Stimulated activated CD8-positive, alpha-beta memory T cell treated with anti-CD3 and anti-CD28 coated beads, Interleukin-4, amount 100 ng/mL, for 24 hours (primary cell): ENCODE results near the gene PIGU.
"Not testable (repeated sequence)": the region's sequence is repeated elsewhere in the genome, so short reads cannot be mapped to it uniquely, and the experiment has no call there.

Source experiments
- DNase-seq: peaks from one replicate; pipeline ENCODE4 v3.0.0-alpha.2; 2020; ENCODE audit warnings: low read depth

The PIGU gene

DNA sequence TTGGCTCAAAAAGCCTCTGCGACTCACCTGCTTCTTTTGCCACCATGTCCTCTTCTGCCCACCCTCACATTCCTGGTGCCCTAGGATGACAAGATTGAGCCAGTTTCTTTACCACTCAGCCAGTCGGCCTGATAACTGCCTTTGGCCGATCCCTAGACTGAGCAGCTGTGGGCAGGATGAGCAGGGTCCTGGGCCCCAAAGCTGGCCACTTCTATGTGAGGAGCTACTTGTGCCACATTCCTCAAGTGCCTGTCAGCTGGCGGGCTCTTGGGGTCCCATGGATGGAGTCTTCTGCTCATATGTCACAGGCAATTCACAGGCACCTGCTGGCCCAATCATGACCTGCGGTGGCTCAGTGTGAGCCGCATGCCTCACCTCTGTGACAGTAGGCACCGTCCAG lies 144.1 kb downstream of the PIGU start:
- DNase-seq = no peak

DNA sequence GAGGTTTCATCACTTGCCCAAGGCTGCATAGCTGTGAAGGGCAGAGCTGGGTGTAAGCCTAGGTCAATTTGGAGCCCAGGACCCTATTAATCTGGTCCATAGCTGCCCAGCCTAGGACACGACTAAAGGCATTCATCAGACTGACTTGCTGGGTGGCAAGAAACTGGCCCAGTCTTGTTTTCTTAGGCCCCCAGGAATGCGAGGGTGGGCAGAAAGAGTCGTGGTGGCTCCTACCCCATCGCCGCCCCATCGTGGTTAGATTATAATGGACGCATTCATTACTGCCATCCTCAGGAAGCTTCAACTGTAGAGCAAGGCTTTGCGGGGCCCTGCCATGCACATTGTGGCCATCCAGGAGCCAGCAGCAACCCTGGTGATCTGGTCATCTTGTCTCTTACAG lies 144.6 kb downstream of the PIGU start:
- DNase-seq = no peak

DNA sequence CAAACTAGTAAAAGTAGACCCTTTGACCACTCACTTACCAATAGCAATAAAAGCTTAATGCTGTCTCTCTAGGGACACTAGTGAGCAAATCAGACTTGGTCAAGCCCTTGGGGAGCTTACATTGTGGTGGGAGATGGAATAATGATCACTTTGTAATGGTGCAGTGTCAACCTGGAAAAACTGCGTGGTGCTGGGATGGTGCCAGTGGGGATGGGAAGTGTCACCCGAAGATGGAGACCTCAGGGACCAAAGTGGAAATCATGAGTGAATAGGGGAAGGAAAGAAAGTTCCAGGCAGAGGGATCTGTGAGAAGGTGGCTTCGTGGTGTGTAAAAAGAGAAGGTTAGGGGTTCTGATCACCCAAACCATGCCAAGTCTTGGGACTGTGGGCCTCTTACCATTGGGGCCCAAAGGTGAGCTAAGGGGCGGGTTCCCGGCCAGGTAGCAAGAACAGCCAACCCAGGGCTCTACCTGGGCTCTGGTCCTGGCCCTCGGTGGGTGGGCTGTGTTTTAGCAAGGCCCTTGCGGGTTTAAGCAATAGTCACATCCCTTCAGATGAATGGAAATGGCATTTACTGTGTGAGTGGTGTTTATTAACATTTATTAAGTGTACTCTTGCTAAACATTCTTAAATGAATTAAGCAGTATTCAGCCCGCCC lies 145.2 kb downstream of the PIGU start:
- DNase-seq = no peak

DNA sequence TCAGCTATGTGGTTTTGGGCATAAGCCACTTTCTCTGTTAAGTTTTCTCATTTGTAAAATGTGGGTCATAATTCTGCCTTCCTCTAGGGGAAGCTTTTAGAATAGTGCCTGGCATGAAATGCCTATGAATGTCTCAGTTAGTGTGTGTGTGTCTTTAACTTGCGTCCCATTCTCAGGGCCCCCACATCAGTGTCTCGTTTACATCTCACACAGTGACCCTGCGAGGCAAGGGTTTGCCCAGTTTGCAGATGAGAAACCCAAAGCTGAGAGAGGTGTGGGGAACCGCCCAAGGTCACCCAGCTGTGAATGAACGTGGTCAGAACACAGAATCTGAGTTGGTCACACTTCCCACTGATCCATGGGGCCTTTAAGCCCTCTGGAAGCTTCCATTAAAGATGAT lies 146.6 kb downstream of the PIGU start:
- DNase-seq = no peak

DNA sequence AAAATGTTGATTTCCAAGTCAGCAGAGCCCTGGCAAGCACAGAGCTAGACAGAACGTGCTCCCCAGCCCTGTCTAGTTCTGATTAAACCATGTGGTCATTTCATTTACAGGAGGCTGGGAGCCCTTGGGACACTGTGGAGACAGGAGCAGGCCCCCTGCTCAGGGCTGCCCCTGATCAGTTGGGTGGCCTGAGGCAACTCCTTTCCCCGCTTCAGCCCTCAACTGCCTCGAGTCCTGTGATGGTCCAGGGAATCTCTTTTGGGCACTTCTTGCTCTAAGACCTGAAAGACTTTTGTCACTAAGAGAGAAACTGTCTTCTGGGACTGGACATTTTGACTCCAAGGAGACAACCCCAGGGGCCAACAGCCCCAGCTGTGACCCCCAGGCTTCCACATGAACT lies 147.2 kb downstream of the PIGU start:
- DNase-seq = no peak

DNA sequence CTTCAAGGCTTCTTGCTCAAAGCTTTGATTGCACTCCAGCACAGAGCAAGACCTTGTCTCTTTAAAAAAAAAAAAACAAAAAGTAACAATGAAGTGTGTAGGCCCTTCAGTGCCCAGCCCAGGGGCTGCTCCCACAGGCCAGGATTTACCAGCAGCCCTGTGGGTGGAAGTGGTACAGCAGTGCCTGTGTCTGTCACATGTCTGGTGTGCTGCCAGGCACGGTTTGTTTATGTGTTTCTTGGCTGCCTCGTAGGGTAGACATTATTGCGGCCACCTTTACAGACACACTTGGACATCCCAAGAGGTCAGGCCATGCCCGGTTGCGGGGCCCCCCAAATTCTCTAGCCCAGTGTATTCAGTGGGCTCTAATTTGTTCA lies 148.0 kb downstream of the PIGU start:
- no peak for DNase-seq

DNA sequence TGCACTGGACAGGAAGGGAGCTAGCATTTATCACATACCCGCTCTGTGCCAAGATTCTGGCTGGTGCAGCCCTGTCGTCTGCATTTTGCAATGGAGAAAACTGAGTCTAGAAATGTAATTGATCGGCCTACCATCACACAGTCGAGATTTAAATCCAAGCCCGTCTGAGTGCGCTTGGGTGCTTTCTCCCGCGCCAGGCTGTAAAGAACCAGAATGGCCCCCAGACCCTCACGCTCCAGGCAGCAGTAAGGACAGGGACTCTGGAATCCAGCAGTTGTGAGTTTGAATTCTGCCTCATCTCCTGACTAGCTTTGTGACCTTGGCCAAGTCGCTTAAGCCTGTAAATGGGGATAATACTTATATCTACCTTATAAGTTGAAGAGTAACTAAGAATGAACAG lies 149.9 kb downstream of the PIGU start:
- no peak for DNase-seq

DNA sequence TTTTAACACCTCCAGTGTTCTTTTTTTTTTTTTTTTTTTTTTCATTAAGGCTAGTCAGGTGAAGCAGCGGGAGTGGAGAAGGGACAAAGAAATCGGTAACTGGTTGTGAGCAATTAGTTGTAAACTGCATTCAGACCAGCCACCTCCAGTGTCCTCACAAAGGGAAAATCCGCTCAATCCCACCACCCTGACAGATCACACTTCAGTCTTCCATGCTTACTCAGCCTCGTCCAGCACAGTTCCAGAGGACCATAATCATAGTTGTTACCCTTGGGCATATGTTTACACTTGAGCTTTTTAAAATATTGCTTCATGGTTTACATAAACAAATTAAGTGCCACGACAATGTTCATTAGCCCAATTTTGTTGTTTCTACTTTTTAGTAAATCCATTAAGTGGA lies 150.4 kb downstream of the PIGU start:
- DNase-seq = no peak

- DNase-seq = no peak
Observed at GRCh38 chr20:34525709-34526416, 151.0 kb downstream of the PIGU start.

- DNase-seq = no peak
Observed at GRCh38 chr20:34525342-34525708, 151.6 kb downstream of the PIGU start.

GRCh38 chr20:34524426-34524825 lies 152.5 kb downstream of the PIGU start:
- no peak for DNase-seq

GRCh38 chr20:34522969-34523871 lies 153.7 kb downstream of the PIGU start:
- DNase-seq = peak; percentile 38

GRCh38 chr20:34519841-34520240 lies 157.1 kb downstream of the PIGU start:
- not testable (repeated sequence) for DNase-seq

DNA sequence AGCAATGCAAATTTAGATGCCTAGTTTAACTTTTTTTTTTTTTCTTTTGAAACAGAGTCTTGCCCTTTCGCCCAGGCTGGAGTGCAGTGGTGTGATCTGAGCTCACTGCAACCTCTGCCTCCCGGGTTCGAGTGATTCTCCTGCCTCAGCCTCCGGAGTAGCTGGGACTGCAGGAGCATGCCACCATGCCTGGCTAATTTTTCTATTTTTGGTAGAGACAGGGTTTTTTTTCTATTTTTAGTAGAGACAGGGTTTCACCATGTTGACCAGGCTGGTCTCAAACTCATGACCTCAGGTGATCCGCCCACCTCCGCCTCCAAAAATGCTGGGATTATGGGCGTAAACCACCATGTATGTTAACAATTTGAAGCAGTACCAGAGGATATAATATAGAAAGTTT lies 158.0 kb downstream of the PIGU start:
- not testable (repeated sequence) for DNase-seq

GRCh38 chr20:34517114-34517505 lies 159.8 kb downstream of the PIGU start:
- no peak for DNase-seq

DNA sequence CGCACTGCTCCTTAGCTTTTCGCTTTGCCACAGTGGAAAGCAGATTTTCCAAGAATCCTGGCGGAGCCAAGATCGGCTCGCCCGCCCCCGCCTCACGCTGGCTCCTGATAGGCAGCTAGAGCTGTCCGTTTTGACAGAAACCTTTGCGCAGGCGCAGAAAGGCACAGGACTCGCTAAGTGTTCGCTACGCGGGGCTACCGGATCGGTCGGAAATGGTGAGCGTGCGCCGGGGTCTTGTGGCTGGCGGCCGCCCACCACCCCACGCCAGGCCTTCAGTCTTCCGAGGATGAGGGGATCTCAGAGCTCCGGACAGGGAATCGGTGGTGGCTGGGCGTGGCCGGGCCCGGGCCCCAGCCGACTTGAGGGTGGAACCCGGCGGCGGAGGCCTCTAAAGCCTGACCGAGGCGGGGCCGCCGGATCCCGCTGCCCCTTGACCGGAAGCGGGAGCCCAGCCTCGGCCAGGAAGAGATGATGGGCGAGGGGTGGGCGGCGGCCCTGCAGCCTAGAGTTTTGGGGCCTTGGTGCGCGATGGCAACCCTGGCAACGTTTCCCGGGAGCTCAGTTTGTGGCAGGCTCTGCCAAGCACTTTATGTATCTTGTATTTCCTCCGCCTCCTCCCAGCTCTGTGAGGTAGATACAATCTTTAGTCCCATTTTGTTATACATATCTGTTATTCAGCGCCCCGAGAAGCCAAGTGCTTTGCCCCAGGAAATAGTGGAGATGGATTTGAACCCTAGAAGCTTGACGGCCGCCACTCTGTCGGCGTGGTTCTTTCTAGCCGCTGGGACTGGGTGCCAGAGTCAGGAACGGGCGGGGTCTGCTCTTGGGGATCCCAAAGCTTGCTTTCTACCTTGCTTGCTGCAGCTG lies 160.4 kb downstream of the PIGU start, which contains the start of gene DYNLRB1:
Gene DYNLRB1, plus strand, starts transcription at position 176 of the 867 bp plus-strand sequence. Its CDS starts 37 bp downstream, at position 213.
- DNase-seq = peak; percentile 90

DNA sequence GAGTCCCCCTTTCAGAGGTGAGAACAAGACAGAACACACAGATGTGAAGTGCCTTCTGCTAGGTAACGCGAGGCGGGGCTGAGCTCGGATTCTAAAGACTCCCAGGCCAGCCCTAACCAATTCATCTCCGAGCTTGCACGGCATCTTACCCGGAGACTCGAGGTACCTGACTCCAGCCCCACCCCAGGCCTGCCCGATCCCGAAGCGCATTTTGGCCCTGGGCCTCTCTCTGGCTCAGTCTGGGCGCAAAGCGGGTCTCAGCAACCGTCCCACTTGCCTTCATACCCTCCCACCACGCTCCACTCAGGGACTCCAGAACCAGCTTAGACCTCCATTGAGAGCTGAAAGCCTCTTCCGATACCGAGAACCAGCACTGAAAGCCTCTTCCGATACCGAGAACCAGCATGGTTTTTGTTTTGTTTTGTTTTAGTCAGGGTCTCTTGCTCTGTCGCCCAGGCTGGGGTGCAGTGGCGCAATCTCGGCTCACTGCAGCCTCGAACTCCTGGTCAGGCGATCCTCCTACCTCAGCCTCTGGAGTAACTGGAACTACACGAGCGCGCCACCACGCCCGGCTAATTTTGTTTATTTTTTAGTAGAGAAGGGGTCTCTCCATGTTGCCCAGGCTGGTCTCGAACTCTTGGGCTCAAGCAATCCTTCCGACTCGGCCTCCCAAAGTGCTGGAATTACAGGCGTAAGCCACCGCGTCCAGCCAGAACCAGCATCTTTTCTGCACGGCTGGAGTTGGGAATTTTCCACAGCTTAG lies 161.2 kb downstream of the PIGU start:
- DNase-seq = peak; percentile 46

GRCh38 chr20:34514897-34515483 lies 161.9 kb downstream of the PIGU start:
- no peak for DNase-seq

- DNase-seq = not testable (repeated sequence)
Observed at GRCh38 chr20:34514034-34514433, 162.9 kb downstream of the PIGU start.

- DNase-seq = no peak
Observed at GRCh38 chr20:34512955-34513419, 163.9 kb downstream of the PIGU start.
